ENCODE results near the gene SLC16A12. TPM values are rescaled to one million over a fixed set of nuclear protein-coding genes. Genes with fewer than 3 reads are reported as not detected.
A peak's percentile ranks its signal among the peaks of the same experiment; 100 is the strongest.

SLC16A12 gene
- total and polyA plus RNA-seq, 5 donors, result 2.7 to 7.2 (median 4.4) TPM

DNA sequence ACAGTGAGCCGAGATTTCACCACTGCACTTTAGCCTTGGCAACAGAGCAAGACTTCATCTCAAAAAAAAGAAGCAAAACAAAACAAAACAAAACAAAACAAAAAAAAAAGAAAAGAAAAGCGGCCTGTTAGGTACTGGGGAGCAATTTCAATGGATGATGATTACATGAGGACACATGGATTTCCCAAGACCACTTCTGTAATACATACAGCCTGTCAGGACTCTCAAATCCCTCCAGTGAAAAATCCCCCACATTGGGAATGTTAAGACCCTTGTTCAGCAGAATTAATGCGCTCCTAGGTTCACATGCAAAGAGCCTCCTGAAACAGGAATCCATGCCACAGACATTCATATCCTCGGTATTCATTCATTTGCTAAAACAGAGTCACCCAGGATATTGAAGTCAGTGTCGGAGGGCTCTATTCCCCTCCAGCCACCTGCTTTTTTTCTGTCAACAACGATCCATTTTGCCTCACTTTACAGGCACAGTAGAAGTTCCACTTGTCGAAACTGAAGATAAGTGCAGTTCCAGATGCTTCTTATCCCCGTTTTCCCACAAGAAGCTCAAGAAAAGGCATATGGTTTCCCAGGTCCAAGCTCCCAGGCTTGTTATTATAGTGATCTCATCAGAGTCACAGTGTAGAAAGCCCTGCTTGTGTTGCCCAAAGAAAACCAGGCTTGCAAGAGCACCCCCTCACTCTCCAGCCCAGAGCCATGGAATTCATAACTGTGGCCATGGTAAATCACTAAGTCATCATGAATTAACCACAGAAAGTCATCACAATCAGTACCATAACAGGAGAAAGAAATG is 20.2 kb downstream of the SLC16A12 start:
- ATAC-seq (peak; percentile 91 to 93), DNase-seq (peak in 2 of 3 donors; percentile 39 to 63)
- peak overlapping the region; percentile 78 for H3K27ac ChIP-seq (ENCODE audit: low read length)
- H3K9me3 ChIP-seq (ENCODE audit: control insufficient read depth, low read length), result no peaks in the 10 kb centered on the region
- WGBS, result 34% methylated on average over 8 of the region's 8 CpGs
- peak overlapping the region; percentile 43 for H3K4me3 ChIP-seq (ENCODE audit: low read length)
- intact Hi-C loops (cut with DNase I), result no loop called here
- H3K27me3 ChIP-seq (ENCODE audit: control insufficient read depth, insufficient read depth), result no peaks in the 10 kb centered on the region
- peaks cover 3% of the 10 kb centered on the region for H3K4me1 ChIP-seq (ENCODE audit: control insufficient read depth, insufficient read depth, low read length)

DNA sequence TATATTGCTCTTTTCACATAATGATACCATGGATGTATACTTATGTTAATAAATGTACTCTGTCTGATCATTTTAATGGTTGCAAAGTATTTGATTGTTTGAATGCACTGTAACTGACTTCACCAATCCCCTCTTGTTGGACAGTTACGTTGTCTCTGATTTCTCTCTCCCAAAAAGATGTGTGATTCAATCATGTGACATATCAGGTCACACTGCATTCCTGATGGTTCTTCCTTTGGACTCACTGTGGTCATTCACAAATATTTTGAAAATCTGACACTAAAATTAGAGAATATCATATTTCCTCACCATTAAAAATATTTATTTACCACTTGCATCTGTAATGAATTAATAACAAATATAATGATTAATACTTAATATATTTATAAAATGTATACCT is 22.2 kb downstream of the SLC16A12 start:
- Histone ChIP-seq H3K27ac (ENCODE audit: low read length) (no peak overlapping the region), H3K27me3 (ENCODE audit: control insufficient read depth, insufficient read depth) (no peaks in the 10 kb centered on the region), H3K4me1 (ENCODE audit: control insufficient read depth, insufficient read depth, low read length) (peaks cover 2% of the 10 kb centered on the region), H3K4me3 (ENCODE audit: low read length) (no peak overlapping the region), H3K9me3 (ENCODE audit: control insufficient read depth, low read length) (no peaks in the 10 kb centered on the region)
- DNase-seq (no peak), ATAC-seq (no peak)
- intact Hi-C loops (cut with DNase I), result no loop called here
- 70% methylated on average over 1 of the region's 1 CpG for WGBS

DNA sequence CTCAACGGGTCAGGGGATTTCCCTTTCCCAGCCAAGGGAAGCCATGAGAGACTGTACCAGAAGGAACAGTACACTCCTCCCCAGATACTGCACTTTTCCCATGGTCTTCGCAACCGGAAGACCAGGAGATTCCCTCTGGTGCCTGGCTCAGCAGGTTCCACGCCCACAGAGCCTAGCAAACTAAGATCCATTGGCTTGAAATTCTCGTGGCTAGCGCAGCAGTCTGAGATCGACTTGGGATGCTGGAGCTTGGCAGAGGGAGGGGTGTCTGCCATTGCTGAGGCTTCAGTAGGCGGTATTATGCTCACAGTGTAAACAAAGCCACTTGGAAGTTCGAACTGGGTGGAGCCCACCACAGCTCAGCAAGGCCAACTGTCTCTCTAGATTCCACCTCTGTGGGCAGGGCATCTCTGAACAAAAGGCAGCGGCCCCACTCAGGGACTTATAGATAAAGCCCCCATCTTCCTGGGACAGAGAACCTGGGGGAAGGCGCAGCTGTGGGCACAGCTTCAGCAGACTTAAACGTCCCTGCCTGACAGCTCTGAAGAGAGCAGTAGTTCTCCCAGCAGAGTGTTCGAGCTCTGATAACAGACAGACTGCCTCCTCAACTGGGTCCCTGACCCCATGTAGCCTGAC is 29.6 kb downstream of the SLC16A12 start:
- Histone ChIP-seq H3K27me3 (ENCODE audit: control insufficient read depth, insufficient read depth) (no peaks in the 10 kb centered on the region), H3K4me1 (ENCODE audit: control insufficient read depth, insufficient read depth, low read length) (peaks cover 6% of the 10 kb centered on the region), H3K27ac (ENCODE audit: low read length) (no peak overlapping the region), H3K4me3 (ENCODE audit: low read length) (no peak overlapping the region), H3K9me3 (ENCODE audit: control insufficient read depth, low read length) (no peaks in the 10 kb centered on the region)
- ATAC-seq (no peak), DNase-seq (no peak)
- 78% methylated on average over 13 of the region's 13 CpGs for WGBS
- intact Hi-C loops (cut with DNase I), result no loop called here

DNA sequence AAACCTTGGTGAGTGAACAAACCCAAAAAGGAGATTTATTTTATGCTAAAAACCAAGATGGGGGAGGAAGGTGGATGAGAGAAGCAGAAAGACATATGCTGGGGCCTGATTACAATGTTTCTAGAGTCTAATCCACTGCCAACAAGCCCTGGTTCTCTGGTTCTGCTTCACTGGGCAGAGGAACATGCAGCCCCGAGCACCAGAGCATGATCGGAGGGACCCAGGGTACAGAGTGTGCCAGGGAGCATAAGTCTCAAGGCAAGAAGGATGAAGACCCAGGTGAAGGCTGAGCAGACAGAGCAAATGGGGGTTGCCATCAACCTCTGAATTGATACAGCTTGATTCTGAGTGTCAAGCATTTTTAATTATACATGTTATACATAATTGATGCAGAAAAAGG is 30.7 kb downstream of the SLC16A12 start:
- Histone ChIP-seq H3K9me3 (ENCODE audit: control insufficient read depth, low read length) (no peaks in the 10 kb centered on the region), H3K27me3 (ENCODE audit: control insufficient read depth, insufficient read depth) (no peaks in the 10 kb centered on the region), H3K4me3 (ENCODE audit: low read length) (no peak overlapping the region), H3K4me1 (ENCODE audit: control insufficient read depth, insufficient read depth, low read length) (peaks cover 6% of the 10 kb centered on the region), H3K27ac (ENCODE audit: low read length) (no peak overlapping the region)
- DNase-seq (no peak), ATAC-seq (no peak)
- intact Hi-C loops (cut with DNase I), result no loop called here
- WGBS, result 93% methylated on average over 2 of the region's 2 CpGs

DNA sequence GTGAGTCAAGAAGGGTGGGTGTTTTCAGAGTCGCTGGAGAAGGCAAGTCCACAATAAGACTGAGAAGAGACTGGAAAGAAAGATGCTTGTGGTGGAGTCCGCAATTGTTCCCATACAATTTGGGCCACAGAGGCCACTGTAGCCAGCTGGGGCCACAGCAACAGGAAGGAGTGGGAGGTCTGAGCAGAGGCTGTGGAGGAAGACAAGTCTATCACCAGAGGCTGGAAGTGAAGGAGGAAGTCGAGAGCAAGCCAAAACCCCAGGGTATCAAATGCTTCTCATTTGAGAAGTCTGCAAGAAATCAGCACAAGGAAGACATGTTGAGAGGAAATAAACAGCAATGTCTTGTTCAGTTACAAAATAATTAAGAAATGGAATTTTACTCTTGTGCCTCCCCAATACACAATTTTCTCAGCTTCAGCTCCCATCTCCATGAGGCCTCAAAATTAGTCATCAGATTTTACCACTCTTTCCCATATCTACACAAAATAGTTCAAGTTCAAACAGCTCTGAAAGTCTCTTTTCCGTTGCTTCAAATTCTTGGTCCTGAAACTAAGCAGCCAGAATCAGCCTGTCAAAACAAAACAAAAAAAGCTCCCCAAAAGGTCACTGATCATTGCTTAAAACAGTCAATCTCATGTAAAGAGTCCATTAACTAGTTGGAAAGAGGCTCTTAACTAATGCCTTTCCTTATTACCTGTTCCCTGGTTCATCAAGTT is 31.6 kb downstream of the SLC16A12 start:
- intact Hi-C loops (cut with DNase I), result no loop called here
- H3K27ac ChIP-seq (ENCODE audit: low read length), result peak overlapping the region; percentile 80
- 57% methylated on average over 4 of the region's 4 CpGs for WGBS

DNA sequence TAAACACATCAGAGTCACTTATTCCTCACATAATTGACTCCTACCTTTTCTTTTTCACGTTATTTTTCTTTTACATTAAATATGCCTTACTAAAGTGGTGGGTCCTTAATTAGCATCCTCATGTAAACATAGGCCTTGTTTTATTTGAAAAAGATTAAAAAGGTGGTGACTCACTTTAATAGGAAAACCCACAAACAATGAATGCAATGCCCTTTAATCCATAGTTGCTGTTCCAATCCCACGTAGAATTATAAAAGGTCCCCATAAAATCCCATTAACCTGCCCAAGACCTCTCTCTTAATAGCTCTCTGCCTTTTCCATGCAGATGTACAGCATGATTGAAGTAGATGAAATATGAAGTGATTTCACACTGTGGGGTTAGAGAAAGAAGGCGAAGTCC is 32.2 kb downstream of the SLC16A12 start:
- no peak for ATAC-seq
- WGBS, result 88% methylated on average over 3 of the region's 3 CpGs

More for the DNA sequence above, 31.6 kb downstream of the SLC16A12 start:
- no peaks in the 10 kb centered on the region for H3K9me3 ChIP-seq (ENCODE audit: control insufficient read depth, low read length)
- H3K4me1 ChIP-seq (ENCODE audit: control insufficient read depth, insufficient read depth, low read length), result peaks cover 6% of the 10 kb centered on the region
- H3K4me3 ChIP-seq (ENCODE audit: low read length), result no peak overlapping the region
- no peaks in the 10 kb centered on the region for H3K27me3 ChIP-seq (ENCODE audit: control insufficient read depth, insufficient read depth)
- DNase-seq (no peak), ATAC-seq (peak in 1 of 2 donors; percentile 34)

DNA sequence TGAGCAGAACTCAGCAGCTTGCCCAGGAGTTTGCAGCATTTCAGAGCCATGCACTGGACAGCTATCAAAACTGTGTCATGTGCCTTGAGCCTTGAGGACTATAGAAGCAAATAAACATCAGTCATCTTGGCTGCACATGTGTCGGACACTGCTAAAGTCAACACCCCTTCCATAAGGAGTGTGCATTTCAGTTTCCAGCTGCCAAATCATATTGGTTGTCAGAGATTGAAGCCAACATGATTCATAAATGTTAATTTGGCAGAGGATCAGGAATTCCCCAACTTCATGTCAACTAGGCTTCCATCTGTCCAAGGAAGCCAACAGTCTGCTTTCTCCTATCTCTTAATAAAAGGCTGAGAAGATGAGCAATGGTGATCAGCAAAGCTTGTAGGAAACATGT is 32.8 kb downstream of the SLC16A12 start:
- no peaks in the 10 kb centered on the region for H3K27me3 ChIP-seq (ENCODE audit: control insufficient read depth, insufficient read depth)
- no peaks in the 10 kb centered on the region for H3K9me3 ChIP-seq (ENCODE audit: control insufficient read depth, low read length)
- DNase-seq (no peak), ATAC-seq (peak in 1 of 2 donors; percentile 40)
- H3K4me3 ChIP-seq (ENCODE audit: low read length), result no peak overlapping the region
- peaks cover 6% of the 10 kb centered on the region for H3K4me1 ChIP-seq (ENCODE audit: control insufficient read depth, insufficient read depth, low read length)
- intact Hi-C loops (cut with DNase I), result no loop called here
- no peak overlapping the region for H3K27ac ChIP-seq (ENCODE audit: low read length)
- WGBS, result 45% methylated on average over 1 of the region's 1 CpG

More for the DNA sequence above, 32.2 kb downstream of the SLC16A12 start:
- H3K4me3 ChIP-seq (ENCODE audit: low read length), result no peak overlapping the region
- intact Hi-C loops (cut with DNase I), result no loop called here
- H3K9me3 ChIP-seq (ENCODE audit: control insufficient read depth, low read length), result no peaks in the 10 kb centered on the region
- DNase-seq, result no peak
- H3K27me3 ChIP-seq (ENCODE audit: control insufficient read depth, insufficient read depth), result no peaks in the 10 kb centered on the region
- no peak overlapping the region for H3K27ac ChIP-seq (ENCODE audit: low read length)
- H3K4me1 ChIP-seq (ENCODE audit: control insufficient read depth, insufficient read depth, low read length), result peaks cover 6% of the 10 kb centered on the region

DNA sequence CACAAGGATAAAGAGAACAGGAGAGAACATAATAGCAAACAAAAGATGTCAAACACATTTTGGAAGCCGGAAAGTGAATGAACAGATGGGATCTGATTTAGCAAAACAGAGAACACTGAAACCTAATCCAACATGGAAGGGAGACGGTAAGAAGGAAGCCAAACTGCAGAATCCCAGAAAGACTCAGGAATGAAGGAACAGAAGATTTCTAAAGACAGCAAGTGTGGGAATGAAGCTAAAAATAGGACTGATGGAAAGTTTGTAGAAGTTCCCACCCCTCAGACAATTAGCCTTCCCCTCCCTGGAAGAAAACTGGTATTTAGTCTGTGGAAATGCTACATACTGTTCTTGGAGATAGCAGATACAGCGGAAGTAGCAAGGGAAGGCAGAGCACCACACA is 40.8 kb downstream of the SLC16A12 start:
- ATAC-seq (peak; percentile 47 to 48), DNase-seq (no peak)
- peak overlapping the region; percentile 52 for H3K27ac ChIP-seq (ENCODE audit: low read length)
- WGBS, result 44% methylated on average over 3 of the region's 3 CpGs
- H3K27me3 ChIP-seq (ENCODE audit: control insufficient read depth, insufficient read depth), result no peaks in the 10 kb centered on the region
- H3K4me1 ChIP-seq (ENCODE audit: control insufficient read depth, insufficient read depth, low read length), result no peaks in the 10 kb centered on the region
- peak overlapping the region; percentile 27 for H3K4me3 ChIP-seq (ENCODE audit: low read length)
- intact Hi-C loops (cut with DNase I), result no loop called here
- H3K9me3 ChIP-seq (ENCODE audit: control insufficient read depth, low read length), result no peaks in the 10 kb centered on the region

DNA sequence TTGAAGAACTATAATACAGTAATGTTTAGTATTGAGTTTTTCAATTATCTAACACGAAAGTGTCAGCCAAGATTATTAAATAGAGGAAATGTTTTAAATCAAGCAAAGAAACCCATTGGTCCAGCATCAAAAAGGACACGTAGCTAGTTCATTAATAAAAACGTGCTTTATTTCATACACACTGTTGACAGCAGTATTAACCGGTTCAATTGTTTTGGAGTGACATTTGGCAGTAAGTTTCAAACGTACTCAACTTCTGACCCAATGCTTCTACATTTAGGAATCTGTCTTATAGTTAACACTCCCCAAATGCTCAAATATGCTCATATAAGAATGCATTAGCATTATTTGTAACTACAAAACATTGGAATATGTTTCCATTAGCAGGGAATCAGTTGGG is 41.3 kb downstream of the SLC16A12 start:
- H3K4me1 ChIP-seq (ENCODE audit: control insufficient read depth, insufficient read depth, low read length), result no peaks in the 10 kb centered on the region
- H3K4me3 ChIP-seq (ENCODE audit: low read length), result peak overlapping the region; percentile 27
- intact Hi-C loops (cut with DNase I), result no loop called here
- no peak for ATAC-seq
- no peaks in the 10 kb centered on the region for H3K27me3 ChIP-seq (ENCODE audit: control insufficient read depth, insufficient read depth)
- WGBS, result 25% methylated on average over 5 of the region's 5 CpGs
- H3K9me3 ChIP-seq (ENCODE audit: control insufficient read depth, low read length), result no peaks in the 10 kb centered on the region
- no peak overlapping the region for H3K27ac ChIP-seq (ENCODE audit: low read length)
- DNase-seq, result no peak

DNA sequence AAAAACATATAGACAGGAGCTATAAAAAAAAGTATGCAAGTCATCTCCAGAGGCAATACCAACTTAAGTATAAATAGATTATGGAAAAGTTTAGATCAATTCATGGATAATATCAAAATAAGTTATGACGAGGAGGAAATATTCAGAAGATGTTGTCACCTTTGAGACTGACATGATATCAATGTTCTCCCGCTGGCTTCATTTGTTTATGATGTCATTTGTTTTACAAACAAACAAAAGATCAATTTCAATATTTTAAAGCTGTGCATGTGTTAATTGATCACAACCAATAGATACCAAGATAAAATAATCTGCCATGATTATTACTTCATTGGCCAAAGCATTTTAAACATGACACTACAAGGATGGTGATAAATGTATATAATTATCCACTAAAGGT is 43.5 kb downstream of the SLC16A12 start:
- 88% methylated on average over 2 of the region's 2 CpGs for WGBS
- no peak overlapping the region for H3K4me3 ChIP-seq (ENCODE audit: low read length)
- H3K27me3 ChIP-seq (ENCODE audit: control insufficient read depth, insufficient read depth), result no peaks in the 10 kb centered on the region
- DNase-seq (no peak), ATAC-seq (no peak)
- intact Hi-C loops (cut with DNase I), result no loop called here
- H3K4me1 ChIP-seq (ENCODE audit: control insufficient read depth, insufficient read depth, low read length), result no peaks in the 10 kb centered on the region
- no peak overlapping the region for H3K27ac ChIP-seq (ENCODE audit: low read length)
- no peaks in the 10 kb centered on the region for H3K9me3 ChIP-seq (ENCODE audit: control insufficient read depth, low read length)

Measured in right cardiac atrium (tissue), 5 donors.